Activated CD8-positive, alpha-beta memory T cell treated with anti-CD3 and anti-CD28 coated beads for 1 hour (primary cell): Measurements from ENCODE around the gene POLR3B.
"Not testable (repeated sequence)": the region's sequence is repeated elsewhere in the genome, so short reads cannot be mapped to it uniquely, and the experiment has no call there.

Experiments
- DNase-seq, 2 donors: peaks; one replicate each; pipeline ENCODE4 v3.0.0-alpha.2; 2020; ENCODE audit warnings: low read depth in 1 of 2; ENCODE audit errors: extremely low read depth in 1 of 2

The POLR3B gene

GRCh38 chr12:106342397-106343213 is 14.9 kb upstream of the POLR3B start:
- no peak for DNase-seq

- no peak for DNase-seq
Measured at GRCh38 chr12:106343214-106343528, 14.4 kb upstream of the POLR3B start.

GRCh38 chr12:106344131-106344530 is 13.4 kb upstream of the POLR3B start:
- no peak for DNase-seq

GRCh38 chr12:106345746-106346145 is 11.8 kb upstream of the POLR3B start:
- DNase-seq: no peak

- DNase-seq: no peak
Measured at GRCh38 chr12:106348411-106348810, 9.1 kb upstream of the POLR3B start.

- no peak for DNase-seq
Measured at GRCh38 chr12:106353175-106353574, 4.4 kb upstream of the POLR3B start.

GRCh38 chr12:106358396-106359241 is 1.1 kb downstream of the POLR3B start:
- DNase-seq: no peak

GRCh38 chr12:106359646-106360399 is 2.3 kb downstream of the POLR3B start:
- DNase-seq: no peak

GRCh38 chr12:106360400-106360994 is 2.9 kb downstream of the POLR3B start:
- no peak for DNase-seq

- DNase-seq: no peak
Measured at GRCh38 chr12:106362971-106363370, 5.4 kb downstream of the POLR3B start.

- DNase-seq: no peak
Measured at GRCh38 chr12:106364261-106364660, 6.7 kb downstream of the POLR3B start.

GRCh38 chr12:106369624-106370346 is 12.2 kb downstream of the POLR3B start:
- no peak for DNase-seq

GRCh38 chr12:106378788-106379187 is 21.2 kb downstream of the POLR3B start:
- no peak for DNase-seq

GRCh38 chr12:106380954-106381353 is 23.4 kb downstream of the POLR3B start:
- no peak for DNase-seq

GRCh38 chr12:106381866-106382265 is 24.3 kb downstream of the POLR3B start:
- DNase-seq: not testable (repeated sequence)

GRCh38 chr12:106386813-106387535 is 29.4 kb downstream of the POLR3B start:
- no peak for DNase-seq

GRCh38 chr12:106387848-106388377 is 30.4 kb downstream of the POLR3B start:
- DNase-seq: no peak

GRCh38 chr12:106389151-106389550 is 31.6 kb downstream of the POLR3B start:
- DNase-seq: no peak

- DNase-seq: no peak
Measured at GRCh38 chr12:106392759-106393158, 35.2 kb downstream of the POLR3B start.
